Neural progenitor cell (in vitro differentiated cells): ENCODE measurements around the gene SHLD1. TPM values are rescaled to one million over a fixed set of nuclear protein-coding genes. Genes with fewer than 3 reads are reported as not detected.
A peak's percentile ranks its signal among the peaks of the same experiment; 100 is the strongest.

Experiments used
- DNase-seq: peaks from one replicate; pipeline ENCODE4 v3.0.0-alpha.2; 2016; ENCODE audit warnings: low spot score
- H2AFZ ChIP-seq: fragments of 200-600 bp; sonication (generic); replicated peaks from 2 replicates; pipeline ENCODE4 v1.6.1; 2016; ENCODE audit warnings: antibody characterized with exemption
- H3F3A ChIP-seq: fragments of 200-600 bp; sonication (generic); 2 replicates; pipeline ENCODE4 v1.6.1; 2016; ENCODE audit warnings: antibody characterized with exemption, low read depth
- H3K27ac ChIP-seq: fragments of 200-600 bp; sonication (generic); 2 replicates; pipeline ENCODE4 v1.5.1; 2016; ENCODE audit warnings: mild to moderate bottlenecking
- H3K27me3 ChIP-seq: fragments of 200-600 bp; sonication (generic); 2 replicates; pipeline ENCODE4 v1.6.1; 2016; ENCODE audit warnings: mild to moderate bottlenecking, moderate library complexity
- H3K36me3 ChIP-seq: fragments of 200-600 bp; sonication (generic); 2 replicates; pipeline ENCODE4 v1.5.1; 2016
- H3K4me1 ChIP-seq: fragments of 200-600 bp; sonication (generic); 2 replicates; pipeline ENCODE4 v1.6.1; 2016; ENCODE audit warnings: mixed run types
- H3K4me2 ChIP-seq: fragments of 200-600 bp; sonication (generic); 2 replicates; pipeline ENCODE4 v1.6.1; 2016
- H3K4me3 ChIP-seq: fragments of 200-600 bp; sonication (generic); 2 replicates; pipeline ENCODE4 v1.5.1; 2016
- H3K79me2 ChIP-seq: fragments of 200-600 bp; sonication (generic); 2 replicates; pipeline ENCODE4 v1.6.1; 2016; ENCODE audit warnings: low read depth
- H3K9ac ChIP-seq: fragments of 200-600 bp; sonication (generic); 2 replicates; pipeline ENCODE4 v1.6.1; 2016
- H3K9me3 ChIP-seq: fragments of 200-600 bp; sonication (generic); 2 replicates; pipeline ENCODE4 v1.5.1; 2016; ENCODE audit warnings: low read depth
- H4K20me1 ChIP-seq: fragments of 200-600 bp; sonication (generic); 2 replicates; pipeline ENCODE4 v1.6.1; 2016; ENCODE audit warnings: low read depth
- H3K27ac Mint-ChIP-seq: 3 replicates; pipeline ENCODE4 v1.8.0; 2021; ENCODE audit warnings: mixed read lengths
- H3K27me3 Mint-ChIP-seq: 2 replicates; pipeline ENCODE4 v1.8.0; 2022; ENCODE audit warnings: low read depth, mild to moderate bottlenecking, inconsistent platforms, moderate library complexity, mixed read lengths; ENCODE audit not compliant: insufficient read depth
- H3K36me3 Mint-ChIP-seq: 3 replicates; pipeline ENCODE4 v1.8.0; 2021; ENCODE audit warnings: mixed read lengths
- H3K4me1 Mint-ChIP-seq: 3 replicates; pipeline ENCODE4 v1.8.0; 2021; ENCODE audit warnings: mixed read lengths
- H3K4me3 Mint-ChIP-seq: 3 replicates; pipeline ENCODE4 v1.8.0; 2021; ENCODE audit warnings: mild to moderate bottlenecking, moderate library complexity, mixed read lengths
- H3K9me3 Mint-ChIP-seq: 3 replicates; pipeline ENCODE4 v1.8.0; 2020; ENCODE audit warnings: mixed read lengths
- EZH2 ChIP-seq: fragments of 200-600 bp; sonication (generic); IDR thresholded peaks from 2 replicates; pipeline ENCODE4 v1.6.1; 2017; ENCODE audit warnings: antibody characterized with exemption, mild to moderate bottlenecking, moderate library complexity
- EZH2phosphoT487 ChIP-seq: fragments of 200-600 bp; sonication (generic); IDR thresholded peaks from 2 replicates; pipeline ENCODE4 v1.6.1; 2017; ENCODE audit warnings: antibody characterized with exemption
- total RNA-seq: library from RNA; depleted of rRNA; stranded (reverse); fragments of >200 nt; gene quantifications from 2 replicates; pipeline ENCODE4 v1.2.3, GENCODE V29; 2015; ENCODE audit warnings: low replicate concordance
- TF ChIP-seq, protein P1 (sequence below): fragments of 200-600 bp; sonication (generic); IDR thresholded peaks from 2 replicates; pipeline ENCODE4 v1.5.1; 2017; ENCODE audit warnings: antibody characterized with exemption, mild to moderate bottlenecking

SHLD1 gene
- total RNA-seq, 1 donor from 2014 or later: 9.0 TPM

DNA sequence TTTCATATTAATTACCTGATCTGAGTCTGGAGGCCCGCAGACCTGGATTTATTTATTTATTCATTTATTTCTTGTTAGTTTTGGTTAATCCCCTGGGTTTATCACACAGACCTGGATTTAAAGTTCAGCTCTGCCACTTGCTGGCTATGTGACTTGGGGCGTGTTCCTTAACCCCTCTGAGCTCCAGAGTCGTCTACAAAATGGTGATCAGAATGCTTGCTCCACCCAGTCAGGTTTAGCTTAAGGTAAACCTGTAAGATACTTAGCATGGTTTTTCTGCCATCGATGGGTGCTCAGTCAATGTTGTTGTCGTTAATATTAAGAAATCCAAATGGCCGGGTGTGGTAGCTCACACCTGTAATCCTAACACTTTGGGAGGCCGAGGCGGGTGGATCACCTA is 23.4 kb downstream of the SHLD1 start:
- Histone ChIP-seq H3K4me1 (peaks cover 9% of the 10 kb centered on the region), H3K9ac (no peak overlapping the region), H3K36me3 (no peaks in the 10 kb centered on the region), H3K4me3 (no peak overlapping the region), H3K79me2 (no peaks in the 10 kb centered on the region), H3F3A (peaks cover 9% of the 10 kb centered on the region), H3K27ac (no peak overlapping the region), H4K20me1 (no peaks in the 10 kb centered on the region), H3K27me3 (no peaks in the 10 kb centered on the region), H3K4me2 (peak overlapping the region; percentile 4), H2AFZ (no peak overlapping the region), H3K9me3 (no peaks in the 10 kb centered on the region)
- Mint-ChIP-seq H3K27ac (no peak overlapping the region), H3K36me3 (peaks cover 7% of the 10 kb centered on the region), H3K9me3 (no peaks in the 10 kb centered on the region), H3K4me1 (peaks cover 7% of the 10 kb centered on the region), H3K27me3 (no peaks in the 10 kb centered on the region), H3K4me3 (no peak overlapping the region)
- TF ChIP-seq EZH2 (no peak), EZH2phosphoT487 (no peak)
- TF ChIP-seq, protein P1, sequence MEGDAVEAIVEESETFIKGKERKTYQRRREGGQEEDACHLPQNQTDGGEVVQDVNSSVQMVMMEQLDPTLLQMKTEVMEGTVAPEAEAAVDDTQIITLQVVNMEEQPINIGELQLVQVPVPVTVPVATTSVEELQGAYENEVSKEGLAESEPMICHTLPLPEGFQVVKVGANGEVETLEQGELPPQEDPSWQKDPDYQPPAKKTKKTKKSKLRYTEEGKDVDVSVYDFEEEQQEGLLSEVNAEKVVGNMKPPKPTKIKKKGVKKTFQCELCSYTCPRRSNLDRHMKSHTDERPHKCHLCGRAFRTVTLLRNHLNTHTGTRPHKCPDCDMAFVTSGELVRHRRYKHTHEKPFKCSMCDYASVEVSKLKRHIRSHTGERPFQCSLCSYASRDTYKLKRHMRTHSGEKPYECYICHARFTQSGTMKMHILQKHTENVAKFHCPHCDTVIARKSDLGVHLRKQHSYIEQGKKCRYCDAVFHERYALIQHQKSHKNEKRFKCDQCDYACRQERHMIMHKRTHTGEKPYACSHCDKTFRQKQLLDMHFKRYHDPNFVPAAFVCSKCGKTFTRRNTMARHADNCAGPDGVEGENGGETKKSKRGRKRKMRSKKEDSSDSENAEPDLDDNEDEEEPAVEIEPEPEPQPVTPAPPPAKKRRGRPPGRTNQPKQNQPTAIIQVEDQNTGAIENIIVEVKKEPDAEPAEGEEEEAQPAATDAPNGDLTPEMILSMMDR: no peak
- no peak for DNase-seq

DNA sequence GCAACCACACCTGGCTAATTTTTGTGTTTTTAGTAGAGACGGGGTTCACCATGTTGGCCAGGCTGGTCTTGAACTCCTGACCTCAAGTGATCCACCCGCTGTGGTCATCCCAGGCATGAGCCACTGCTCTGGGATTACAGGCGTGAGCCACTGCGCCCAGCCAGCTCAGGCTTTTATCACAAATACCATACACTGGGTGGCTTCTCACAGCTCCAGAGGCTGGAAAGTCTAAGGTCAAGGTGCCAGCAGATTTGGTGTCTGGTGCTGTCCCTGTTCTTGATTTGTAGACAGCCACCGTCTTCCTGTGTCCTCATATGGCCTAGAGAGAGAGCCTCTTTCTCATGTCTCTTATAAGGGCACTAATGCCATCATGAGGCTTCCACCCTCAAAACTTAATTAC is 25.9 kb downstream of the SHLD1 start:
- H3F3A ChIP-seq: peaks cover 9% of the 10 kb centered on the region

GRCh38 chr20:5779071-5779900 is 29.1 kb downstream of the SHLD1 start:
- TF ChIP-seq EZH2 (no peak), EZH2phosphoT487 (no peak)
- TF ChIP-seq, protein P1: no peak
- H3K36me3 ChIP-seq: no peaks in the 10 kb centered on the region
- H3K27ac Mint-ChIP-seq: no peak overlapping the region

More for the DNA sequence above, 25.9 kb downstream of the SHLD1 start:
- Mint-ChIP-seq H3K4me3 (no peak overlapping the region), H3K36me3 (peaks cover 7% of the 10 kb centered on the region), H3K27me3 (no peaks in the 10 kb centered on the region), H3K9me3 (no peaks in the 10 kb centered on the region), H3K4me1 (peaks cover 7% of the 10 kb centered on the region), H3K27ac (no peak overlapping the region)
- Histone ChIP-seq H3K9me3 (no peaks in the 10 kb centered on the region), H3K4me3 (no peak overlapping the region), H3K9ac (no peak overlapping the region), H3K4me1 (peaks cover 9% of the 10 kb centered on the region), H3K4me2 (no peak overlapping the region), H3K79me2 (no peaks in the 10 kb centered on the region), H3K27ac (no peak overlapping the region), H4K20me1 (no peaks in the 10 kb centered on the region), H2AFZ (no peak overlapping the region), H3K27me3 (no peaks in the 10 kb centered on the region), H3K36me3 (no peaks in the 10 kb centered on the region)
- TF ChIP-seq EZH2: no peak
- TF ChIP-seq, protein P1: no peak
- TF ChIP-seq EZH2phosphoT487: no peak
- DNase-seq: no peak

More at GRCh38 chr20:5779071-5779900, 29.1 kb downstream of the SHLD1 start:
- no peaks in the 10 kb centered on the region for H3K27me3 ChIP-seq
- H3K36me3 Mint-ChIP-seq: peaks cover 4% of the 10 kb centered on the region
- H3K9me3 Mint-ChIP-seq: no peaks in the 10 kb centered on the region
- H3F3A ChIP-seq: no peaks in the 10 kb centered on the region
- peaks cover 7% of the 10 kb centered on the region for H3K4me1 Mint-ChIP-seq
- H3K27ac ChIP-seq: no peak overlapping the region
- H3K27me3 Mint-ChIP-seq: peaks cover 2% of the 10 kb centered on the region
- H2AFZ ChIP-seq: no peak overlapping the region
- no peak overlapping the region for H3K4me2 ChIP-seq
- H3K9ac ChIP-seq: no peak overlapping the region
- H4K20me1 ChIP-seq: peaks cover 8% of the 10 kb centered on the region
- H3K4me1 ChIP-seq: no peaks in the 10 kb centered on the region
- DNase-seq: no peak
- H3K4me3 ChIP-seq: no peak overlapping the region
- H3K79me2 ChIP-seq: no peaks in the 10 kb centered on the region
- no peaks in the 10 kb centered on the region for H3K9me3 ChIP-seq
- H3K4me3 Mint-ChIP-seq: no peak overlapping the region
